C4-2B (cell line): ENCODE measurements around the gene TRABD2A.

Experiments
- H3K27ac ChIP-seq: fragments of 450-650 bp; 2 replicates; pipeline ENCODE4 v1.5.1; 2017
- ZFX ChIP-seq: fragments of 450-650 bp; IDR thresholded peaks from 2 replicates; pipeline ENCODE4 v1.6.1; 2017
- TF ChIP-seq, protein P1 (sequence below): fragments of 450-650 bp; conservative IDR thresholded peaks from 2 replicates; pipeline ENCODE4 v1.5.1; 2017; ENCODE audit warnings: mild to moderate bottlenecking

The TRABD2A gene

GRCh38 chr2:84846041-84846663 lies 34.7 kb downstream of the TRABD2A start:
- no peak overlapping the region for H3K27ac ChIP-seq
- TF ChIP-seq, protein P1, sequence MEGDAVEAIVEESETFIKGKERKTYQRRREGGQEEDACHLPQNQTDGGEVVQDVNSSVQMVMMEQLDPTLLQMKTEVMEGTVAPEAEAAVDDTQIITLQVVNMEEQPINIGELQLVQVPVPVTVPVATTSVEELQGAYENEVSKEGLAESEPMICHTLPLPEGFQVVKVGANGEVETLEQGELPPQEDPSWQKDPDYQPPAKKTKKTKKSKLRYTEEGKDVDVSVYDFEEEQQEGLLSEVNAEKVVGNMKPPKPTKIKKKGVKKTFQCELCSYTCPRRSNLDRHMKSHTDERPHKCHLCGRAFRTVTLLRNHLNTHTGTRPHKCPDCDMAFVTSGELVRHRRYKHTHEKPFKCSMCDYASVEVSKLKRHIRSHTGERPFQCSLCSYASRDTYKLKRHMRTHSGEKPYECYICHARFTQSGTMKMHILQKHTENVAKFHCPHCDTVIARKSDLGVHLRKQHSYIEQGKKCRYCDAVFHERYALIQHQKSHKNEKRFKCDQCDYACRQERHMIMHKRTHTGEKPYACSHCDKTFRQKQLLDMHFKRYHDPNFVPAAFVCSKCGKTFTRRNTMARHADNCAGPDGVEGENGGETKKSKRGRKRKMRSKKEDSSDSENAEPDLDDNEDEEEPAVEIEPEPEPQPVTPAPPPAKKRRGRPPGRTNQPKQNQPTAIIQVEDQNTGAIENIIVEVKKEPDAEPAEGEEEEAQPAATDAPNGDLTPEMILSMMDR, result no peak
- no peak for TF ChIP-seq ZFX

DNA sequence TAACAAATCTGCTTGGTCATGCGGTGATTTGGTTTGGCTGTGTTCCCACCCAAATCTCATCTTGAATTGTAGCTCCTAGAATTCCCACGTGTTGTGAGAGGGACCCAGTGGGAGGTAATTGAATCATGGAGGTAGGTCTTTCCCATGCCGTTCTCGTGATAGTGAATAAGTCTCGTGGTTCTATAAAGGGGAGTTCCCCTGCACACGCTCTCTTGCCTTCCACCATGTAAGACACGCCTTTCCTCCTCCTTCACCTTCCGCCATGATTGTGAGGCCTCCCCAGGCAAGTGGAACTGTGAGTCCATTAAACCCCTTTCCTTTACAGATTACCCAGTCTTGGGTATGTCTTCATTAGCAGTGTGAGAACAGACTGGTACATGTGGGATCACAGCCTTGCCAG lies 36.7 kb downstream of the TRABD2A start:
- H3K27ac ChIP-seq, result no peak overlapping the region
- TF ChIP-seq ZFX, result no peak
- TF ChIP-seq, protein P1, result no peak

DNA sequence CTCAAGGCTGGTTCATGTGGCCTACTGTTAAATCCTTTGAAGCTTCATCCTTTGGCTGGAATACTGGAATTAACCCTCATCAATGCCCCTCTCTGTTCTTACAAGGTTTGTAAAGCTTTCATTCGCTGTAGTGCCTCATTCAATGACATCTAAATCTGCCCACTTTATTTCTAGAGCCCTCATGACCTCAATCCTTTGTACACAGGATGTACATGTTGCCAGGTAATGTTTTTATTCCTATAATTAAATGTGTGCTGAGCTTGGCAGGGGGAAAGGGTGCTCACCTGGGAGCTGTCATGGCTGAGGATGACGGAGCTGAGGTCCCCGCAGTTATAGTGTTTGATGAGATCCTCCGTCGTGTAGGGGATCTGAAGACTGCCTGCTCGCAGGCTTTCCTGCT lies 39.3 kb downstream of the TRABD2A start:
- no peak for TF ChIP-seq ZFX
- TF ChIP-seq, protein P1, result no peak
- no peak overlapping the region for H3K27ac ChIP-seq

DNA sequence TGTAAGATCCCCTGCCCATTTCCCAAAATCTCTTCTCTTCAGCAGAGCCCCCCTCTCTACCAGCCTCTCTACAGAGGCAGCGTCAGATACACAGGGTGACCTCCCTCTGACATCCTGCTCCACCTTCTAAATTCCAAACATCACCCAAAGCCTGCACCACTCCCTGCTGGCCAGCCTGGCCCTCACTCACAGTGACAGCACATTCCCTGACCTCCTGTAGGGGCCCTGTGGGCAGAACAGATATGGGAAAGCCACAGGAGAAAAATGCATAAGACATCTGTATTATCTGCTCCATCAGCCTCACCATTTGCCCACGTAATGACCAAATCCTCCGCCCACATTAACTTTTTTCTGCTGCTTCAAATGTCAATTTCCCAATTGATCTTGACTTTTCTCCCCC lies 40.6 kb downstream of the TRABD2A start:
- no peak overlapping the region for H3K27ac ChIP-seq
- TF ChIP-seq ZFX, result no peak

GRCh38 chr2:84839851-84840250 lies 41.0 kb downstream of the TRABD2A start:
- no peak overlapping the region for H3K27ac ChIP-seq
- TF ChIP-seq, protein P1, result no peak
- no peak for TF ChIP-seq ZFX

GRCh38 chr2:84838434-84839145 lies 42.3 kb downstream of the TRABD2A start:
- TF ChIP-seq, protein P1, result no peak
- TF ChIP-seq ZFX, result no peak
- no peak overlapping the region for H3K27ac ChIP-seq

DNA sequence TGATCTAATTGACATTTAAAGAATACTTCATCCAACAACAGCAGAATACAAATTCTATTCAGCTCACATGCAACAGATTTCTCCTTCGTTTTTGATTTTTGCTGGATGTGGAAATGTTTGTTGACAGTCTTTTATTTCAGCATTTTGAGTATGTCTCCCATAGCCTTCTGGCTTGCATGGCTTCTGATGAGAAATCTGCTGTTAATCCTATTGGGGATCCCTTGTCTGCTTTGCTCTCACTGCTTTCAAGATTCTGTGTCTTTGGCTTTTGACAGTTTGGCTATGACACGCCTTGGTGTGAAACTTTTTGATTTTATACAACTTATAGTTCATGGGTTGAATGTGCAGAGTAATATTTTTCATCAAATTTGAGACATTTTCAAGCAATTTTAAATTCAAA lies 44.7 kb downstream of the TRABD2A start:
- H3K27ac ChIP-seq, result no peak overlapping the region
- TF ChIP-seq, protein P1, result no peak
- TF ChIP-seq ZFX, result no peak
